H1 (cell line): Measurements from ENCODE around the gene PNCK. TPM values are rescaled to one million over a fixed set of nuclear protein-coding genes. Genes with fewer than 3 reads are reported as not detected.

ENCODE experiments used
- CTCF ChIA-PET: fragments of 300-600 bp; sonication (Branson Sonifier 250); formaldehyde crosslinking; loops from one replicate; lab custom pipeline; 2021; ENCODE audit not compliant: partially characterized antibody; lab: Charles Lee
- POLR2A ChIA-PET: fragments of 300-600 bp; sonication (Branson Sonifier 250); formaldehyde crosslinking; loops from one replicate; lab custom pipeline; 2021; ENCODE audit warnings: inconsistent platforms; ENCODE audit not compliant: partially characterized antibody; lab: Charles Lee
- DNase-seq, 2 experiments: peaks; one replicate each; pipeline versions ENCODE4 v3.0.0 to v3.0.0-alpha.2; 2010 to 2022; ENCODE audit warnings: low spot score in 2 of 2, low read depth in 1 of 2, mixed read lengths in 1 of 2
- FAIRE-seq: peaks from 2 replicates; lab custom pipeline; 2011; peaks lifted over from hg19 to GRCh38; lab: Jason Lieb, UNC
- H2AFZ ChIP-seq: 2 replicates; pipeline ENCODE4 v1.8.1; 2012; ENCODE audit warnings: low read length, inconsistent platforms
- H2AK5ac ChIP-seq: 2 replicates; pipeline ENCODE4 v1.6.1; 2013; ENCODE audit warnings: low read depth, low read length
- H2BK120ac ChIP-seq: replicated peaks from 2 replicates; pipeline ENCODE3; 2013; ENCODE audit warnings: low read depth, low read length, inconsistent platforms
- H2BK12ac ChIP-seq: 2 replicates; pipeline ENCODE4 v1.6.1; 2013; ENCODE audit warnings: low read depth, low read length
- H2BK15ac ChIP-seq: 2 replicates; pipeline ENCODE4 v1.6.1; 2013; ENCODE audit warnings: low read length
- H2BK20ac ChIP-seq: 2 replicates; pipeline ENCODE4 v1.6.1; 2013; ENCODE audit warnings: low read length
- H2BK5ac ChIP-seq: 2 replicates; pipeline ENCODE4 v1.6.1; 2013; ENCODE audit warnings: low read depth, low read length
- H3K14ac ChIP-seq: 2 replicates; pipeline ENCODE4 v1.6.1; 2013; ENCODE audit warnings: inconsistent platforms; ENCODE audit not compliant: insufficient read length
- H3K18ac ChIP-seq: 2 replicates; pipeline ENCODE4 v1.6.1; 2013; ENCODE audit warnings: low read length; ENCODE audit errors: extremely low read depth
- H3K23ac ChIP-seq: 2 replicates; pipeline ENCODE4 v1.6.1; 2013; ENCODE audit warnings: inconsistent platforms; ENCODE audit not compliant: insufficient read length
- H3K23me2 ChIP-seq: 2 replicates; pipeline ENCODE4 v1.6.1; 2013; ENCODE audit warnings: low read depth, low read length
- H3K27ac ChIP-seq: 2 replicates; pipeline ENCODE4 v1.6.1; 2011; ENCODE audit warnings: low read depth, low read length, inconsistent platforms
- H3K27me3 ChIP-seq, 4 experiments: replicated peaks in 1 of 4; 1 replicate in 1 of 4; 2 replicates in 3 of 4; pipeline versions ENCODE4 v1.6.1 to v1.8.1; 2011 to 2013; ENCODE audit warnings: low read length in 3 of 4, mild to moderate bottlenecking in 3 of 4, inconsistent platforms in 2 of 4, mixed read lengths in 2 of 4, moderate library complexity in 1 of 4; ENCODE audit not compliant: control insufficient read depth in 3 of 4, insufficient read depth in 3 of 4; ENCODE audit errors: extremely low read depth in 1 of 4
- H3K36me3 ChIP-seq, 4 experiments: 2 replicates each; pipeline versions ENCODE4 v1.6.1 to v1.8.1; 2011 to 2013; ENCODE audit warnings: mild to moderate bottlenecking in 4 of 4, low read length in 3 of 4, moderate library complexity in 2 of 4, control low read depth in 1 of 4, inconsistent platforms in 1 of 4; ENCODE audit not compliant: insufficient read depth in 4 of 4, control insufficient read depth in 2 of 4
- H3K4ac ChIP-seq: replicated peaks from 2 replicates; pipeline ENCODE3; 2013; ENCODE audit warnings: low read length, low read depth, mixed read lengths, inconsistent platforms; ENCODE audit not compliant: insufficient read length
- H3K4me1 ChIP-seq, 4 experiments: replicated peaks in 1 of 4; 1 replicate in 1 of 4; 2 replicates in 3 of 4; pipeline versions ENCODE4 v1.6.1 to v1.8.1; 2011 to 2013; ENCODE audit warnings: low read length in 3 of 4, inconsistent platforms in 2 of 4, mixed read lengths in 1 of 4; ENCODE audit not compliant: insufficient read depth in 4 of 4, control insufficient read depth in 3 of 4
- H3K4me2 ChIP-seq, 2 experiments: 2 replicates each; pipeline versions ENCODE4 v1.6.1 to v1.8.1; 2011 to 2013; ENCODE audit warnings: low read depth in 2 of 2, low read length in 2 of 2, control low read depth in 1 of 2, inconsistent platforms in 1 of 2, mild to moderate bottlenecking in 1 of 2; ENCODE audit not compliant: insufficient read depth in 1 of 2
- H3K4me3 ChIP-seq, 4 experiments: fragments of 200-600, 300-600 bp in 1 of 4; sonication (generic), shearing (Covaris generic), sonication (Bioruptor Twin) in 1 of 4; 2 replicates each; pipeline versions ENCODE4 v1.5.1 to v1.8.1; 2011 to 2016; ENCODE audit warnings: low read length in 4 of 4, low read depth in 3 of 4, control low read depth in 2 of 4, inconsistent platforms in 2 of 4, mild to moderate bottlenecking in 2 of 4, mixed read lengths in 1 of 4, moderate library complexity in 1 of 4; ENCODE audit not compliant: insufficient read depth in 2 of 4; ENCODE audit errors: extremely low read depth in 1 of 4
- H3K56ac ChIP-seq: replicated peaks from 2 replicates; pipeline ENCODE3; 2013; ENCODE audit warnings: low read depth, mild to moderate bottlenecking, mixed read lengths, low read length, inconsistent platforms; ENCODE audit not compliant: insufficient read length
- H3K79me1 ChIP-seq: 2 replicates; pipeline ENCODE4 v1.6.1; 2013; ENCODE audit warnings: low read depth, low read length, control low read depth
- H3K79me2 ChIP-seq, 2 experiments: 2 replicates each; pipeline versions ENCODE4 v1.6.1 to v1.8.1; 2012 to 2013; ENCODE audit warnings: low read length in 2 of 2, mild to moderate bottlenecking in 2 of 2, inconsistent platforms in 1 of 2; ENCODE audit not compliant: insufficient read depth in 2 of 2, control insufficient read depth in 1 of 2
- H3K9ac ChIP-seq, 4 experiments: replicated peaks in 1 of 4; 1 replicate in 1 of 4; 2 replicates in 3 of 4; pipeline versions ENCODE4 v1.6.1 to v1.8.1; 2011 to 2013; ENCODE audit warnings: low read depth in 3 of 4, low read length in 3 of 4, control low read depth in 2 of 4, mild to moderate bottlenecking in 2 of 4, moderate library complexity in 2 of 4, inconsistent platforms in 1 of 4; ENCODE audit errors: extremely low read depth in 1 of 4
- H3K9me3 ChIP-seq, 2 experiments: 2 replicates each; pipeline versions ENCODE4 v1.6.1 to v1.8.1; 2012 to 2013; ENCODE audit warnings: mild to moderate bottlenecking in 2 of 2, moderate library complexity in 2 of 2, control low read depth in 1 of 2, inconsistent platforms in 1 of 2, low read depth in 1 of 2, low read length in 1 of 2, mixed read lengths in 1 of 2; ENCODE audit not compliant: insufficient read depth in 2 of 2
- H4K20me1 ChIP-seq, 2 experiments: replicated peaks in 1 of 2; 2 replicates each; pipeline versions ENCODE3 to v1.8.1; 2011 to 2013; ENCODE audit warnings: inconsistent platforms in 2 of 2, low read length in 2 of 2, mild to moderate bottlenecking in 1 of 2; ENCODE audit not compliant: insufficient read depth in 2 of 2, control insufficient read depth in 1 of 2
- H4K5ac ChIP-seq: 2 replicates; pipeline ENCODE4 v1.6.1; 2013; ENCODE audit warnings: low read length, low read depth, mixed read lengths, inconsistent platforms; ENCODE audit not compliant: insufficient read length
- H4K8ac ChIP-seq: 2 replicates; pipeline ENCODE4 v1.8.0; 2013; ENCODE audit warnings: mild to moderate bottlenecking, moderate library complexity, low read length, inconsistent platforms; ENCODE audit not compliant: insufficient read depth; ENCODE audit errors: extremely low read depth
- H4K91ac ChIP-seq: replicated peaks from 2 replicates; pipeline ENCODE3; 2013; ENCODE audit warnings: low read length, mixed read lengths, inconsistent platforms; ENCODE audit not compliant: insufficient read length
- CREB1 ChIP-seq: IDR thresholded peaks from 2 replicates; pipeline ENCODE4 v1.6.1; 2012; ENCODE audit warnings: inconsistent platforms
- CTBP2 ChIP-seq: IDR thresholded peaks from 2 replicates; pipeline ENCODE4 v1.7.0; 2011; ENCODE audit warnings: borderline replicate concordance, mild to moderate bottlenecking, moderate library complexity, mixed read lengths, low read length; ENCODE audit not compliant: insufficient read depth, insufficient read length
- GTF2F1 ChIP-seq: IDR thresholded peaks from 2 replicates; pipeline ENCODE4 v1.6.1; 2012; ENCODE audit warnings: low read depth, low read length, improper control_type of control experiment, borderline replicate concordance
- HDAC6 ChIP-seq: IDR thresholded peaks from one replicate; pipeline ENCODE4 v1.7.1; 2012; ENCODE audit warnings: low read depth, mild to moderate bottlenecking, inconsistent platforms, low read length, moderate library complexity
- RAD21 ChIP-seq, 2 experiments: IDR thresholded peaks in 1 of 2; conservative IDR thresholded peaks in 1 of 2; 2 replicates each; pipeline ENCODE4 v1.6.1; 2011; ENCODE audit warnings: low read depth in 2 of 2, low read length in 2 of 2, improper control_type of control experiment in 1 of 2, inconsistent platforms in 1 of 2, mild to moderate bottlenecking in 1 of 2, moderate library complexity in 1 of 2
- RNF2 ChIP-seq: fragments of 200-900, 300-1000 bp; sonication (generic); IDR thresholded peaks from 2 replicates; pipeline ENCODE4 v1.7.1; 2016; ENCODE audit warnings: borderline replicate concordance, low read depth, mild to moderate bottlenecking, antibody characterized with exemption, low read length; ENCODE audit not compliant: poor library complexity, severe bottlenecking; ENCODE audit errors: missing control alignments
- SP4 ChIP-seq: IDR thresholded peaks from 2 replicates; pipeline ENCODE4 v1.6.1; 2012; ENCODE audit warnings: low read length, inconsistent platforms
- WGBS, 2 experiments: shearing (Covaris generic) in 1 of 2; methylation state at CpG; one replicate each; pipeline versions ENCODE4 v1.1.6 to v1.1.7; 2013 to 2015; ENCODE audit warnings: low lambda C conversion rate in 2 of 2, mixed read lengths in 2 of 2, inconsistent platforms in 1 of 2, low coverage in 1 of 2, missing lambda C conversion rate in 1 of 2; ENCODE audit not compliant: insufficient replicate concordance in 2 of 2, insufficient coverage in 1 of 2, insufficient read length in 1 of 2; ENCODE audit errors: extremely low coverage in 1 of 2, missing lambda C conversion rate in 1 of 2; 5-methylcytosine and 5-hydroxymethylcytosine counted together
- polyA plus RNA-seq, 7 experiments: library from polyadenylated mRNA; depleted of rRNA in 3 of 7; stranded (reverse) in 5 of 7; unstranded in 2 of 7; fragments of >200 nt in 5 of 7; fragments of 200-250 nt in 2 of 7; gene quantifications; 1 replicate in 5 of 7; 2 replicates in 1 of 7; 4 replicates in 1 of 7; pipeline versions ENCODE4 v1.2.1 to v1.2.3, GENCODE V29; 2011 to 2013; ENCODE audit warnings: missing spikeins in 2 of 7, mixed read lengths in 2 of 7
- total RNA-seq: library from RNA; stranded (reverse); fragmentation: NEBNext Ultra II Directional; extraction: Animal tissue kit (Norgen Biotek cat#: 25700); gene quantifications from 2 replicates; pipeline ENCODE4 v1.2.1, GENCODE V29; 2021
- TF ChIP-seq, protein P1 (sequence below), 3 experiments: IDR thresholded peaks; 1 replicate in 2 of 3; 2 replicates in 1 of 3; pipeline versions ENCODE4 v1.5.1 to v1.6.1; 2011; ENCODE audit warnings: low read length in 3 of 3, mild to moderate bottlenecking in 3 of 3, inconsistent platforms in 2 of 3, low read depth in 1 of 3, moderate library complexity in 1 of 3; ENCODE audit not compliant: insufficient read depth in 1 of 3; ENCODE audit errors: control extremely low read depth in 1 of 3

The PNCK gene
- total and polyA plus RNA-seq, 2 of the 8 experiments (the other 6 are each of a cell fraction or from before 2014, with no cell fraction given) = 6.2 to 6.3 TPM

GRCh38 chrX:153651540-153652079 lies 22.0 kb downstream of the PNCK start:
- H3K18ac ChIP-seq = no peak overlapping the region
- no peak overlapping the region for H3K9ac ChIP-seq
- H3K79me2 ChIP-seq = no peaks in the 10 kb centered on the region
- no peak overlapping the region for H3K56ac ChIP-seq
- WGBS, 2 experiments = 82% methylated on average over 9 of the region's 9 CpGs; no CpG with 5 or more reads in 1 of the 2 experiments
- no peak overlapping the region for H3K4me2 ChIP-seq
- H3K27ac ChIP-seq = no peak overlapping the region
- H3K79me1 ChIP-seq = no peaks in the 10 kb centered on the region
- H4K20me1 ChIP-seq = peaks cover 0 to 4% of the 10 kb centered on the region in 2 experiments
- H3K4me1 ChIP-seq = peaks cover 0 to 9% (median under 1%) of the 10 kb centered on the region in 4 experiments; a peak in 3 of 7 replicates
- no peak overlapping the region for H3K4ac ChIP-seq
- H2BK120ac ChIP-seq = no peak overlapping the region
- FAIRE-seq (peak; percentile 50), DNase-seq (no peak)
- no peak overlapping the region for H2BK5ac ChIP-seq
- H3K36me3 ChIP-seq = peaks cover 0 to 4% (median 0%) of the 10 kb centered on the region in 4 experiments; a peak in 1 of 8 replicates
- H2BK15ac ChIP-seq = no peak overlapping the region
- no peak overlapping the region for H2BK12ac ChIP-seq
- no peak overlapping the region for H2BK20ac ChIP-seq
- H4K5ac ChIP-seq = no peak overlapping the region
- H4K8ac ChIP-seq = no peak overlapping the region
- H2AFZ ChIP-seq = no peak overlapping the region
- H3K27me3 ChIP-seq = peaks cover 27 to 28% (median 27%) of the 10 kb centered on the region in 4 experiments
- H3K14ac ChIP-seq = no peak overlapping the region
- no peak overlapping the region for H3K4me3 ChIP-seq
- ChIA-PET POLR2A (interaction anchor here (1.3 kb wide), 1 partner anchor 13 kb away, joined by 3 read pairs; no protein-coding TSS in a partner anchor), CTCF (interaction anchor here (0.9 to 28.7 kb wide), 11 partner anchors 7 to 128 kb away, joined by 3 to 408 read pairs (median 19); partner anchors contain the start of gene DUSP9)
- no peak overlapping the region for H3K23ac ChIP-seq
- no peak overlapping the region for H4K91ac ChIP-seq
- no peak overlapping the region for H2AK5ac ChIP-seq
- H3K9me3 ChIP-seq = no peaks in the 10 kb centered on the region
- H3K23me2 ChIP-seq = no peaks in the 10 kb centered on the region; the same call in 1 of the 2 replicates
- TF ChIP-seq GTF2F1 (no peak), HDAC6 (no peak), CTBP2 (no peak), SP4 (no peak), RNF2 (no peak), CREB1 (no peak), RAD21 (IDR thresholded peaks at IDR 0.05 in 1 of 2, conservative IDR thresholded peaks at IDR 0.05 in 1 of 2; ENCODE audit: low read depth in 2 of 2, low read length in 2 of 2) (peak in 1 of 2 experiments; percentile 4; a peak in 1 of 4 replicates)
- TF ChIP-seq, protein P1, sequence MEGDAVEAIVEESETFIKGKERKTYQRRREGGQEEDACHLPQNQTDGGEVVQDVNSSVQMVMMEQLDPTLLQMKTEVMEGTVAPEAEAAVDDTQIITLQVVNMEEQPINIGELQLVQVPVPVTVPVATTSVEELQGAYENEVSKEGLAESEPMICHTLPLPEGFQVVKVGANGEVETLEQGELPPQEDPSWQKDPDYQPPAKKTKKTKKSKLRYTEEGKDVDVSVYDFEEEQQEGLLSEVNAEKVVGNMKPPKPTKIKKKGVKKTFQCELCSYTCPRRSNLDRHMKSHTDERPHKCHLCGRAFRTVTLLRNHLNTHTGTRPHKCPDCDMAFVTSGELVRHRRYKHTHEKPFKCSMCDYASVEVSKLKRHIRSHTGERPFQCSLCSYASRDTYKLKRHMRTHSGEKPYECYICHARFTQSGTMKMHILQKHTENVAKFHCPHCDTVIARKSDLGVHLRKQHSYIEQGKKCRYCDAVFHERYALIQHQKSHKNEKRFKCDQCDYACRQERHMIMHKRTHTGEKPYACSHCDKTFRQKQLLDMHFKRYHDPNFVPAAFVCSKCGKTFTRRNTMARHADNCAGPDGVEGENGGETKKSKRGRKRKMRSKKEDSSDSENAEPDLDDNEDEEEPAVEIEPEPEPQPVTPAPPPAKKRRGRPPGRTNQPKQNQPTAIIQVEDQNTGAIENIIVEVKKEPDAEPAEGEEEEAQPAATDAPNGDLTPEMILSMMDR (IDR thresholded peaks at IDR 0.05; ENCODE audit: control extremely low read depth in 1 of 3, insufficient read depth in 1 of 3, low read depth in 1 of 3, low read length in 3 of 3) = peak in 2 of 3 experiments; percentile 16 to 51; a peak in 2 of 4 replicates
